GM23248 (cell line): ENCODE data around the gene LOXHD1. TPM values are rescaled to one million over a fixed set of nuclear protein-coding genes. Genes with fewer than 3 reads are reported as not detected.

Experiments
- DNase-seq: peaks from one replicate; pipeline ENCODE4 v3.0.0-alpha.2; 2015
- H2AFZ ChIP-seq: fragments of 200-600 bp; sonication (generic); 2 replicates; pipeline ENCODE4 v1.6.1; 2016; ENCODE audit warnings: antibody characterized with exemption
- H3F3A ChIP-seq: fragments of 200-600 bp; sonication (generic); 2 replicates; pipeline ENCODE4 v1.6.1; 2016; ENCODE audit warnings: mild to moderate bottlenecking, antibody characterized with exemption, mixed run types; ENCODE audit not compliant: insufficient read depth
- H3K27ac ChIP-seq: fragments of 200-600 bp; sonication (generic); 2 replicates; pipeline ENCODE4 v1.5.1; 2016; ENCODE audit warnings: mild to moderate bottlenecking
- H3K27me3 ChIP-seq: fragments of 200-600 bp; sonication (generic); replicated peaks from 2 replicates; pipeline ENCODE4 v1.6.1; 2016; ENCODE audit warnings: mild to moderate bottlenecking; ENCODE audit not compliant: insufficient read depth
- H3K36me3 ChIP-seq: fragments of 200-600 bp; sonication (generic); 2 replicates; pipeline ENCODE4 v1.6.1; 2016; ENCODE audit warnings: low read depth, mild to moderate bottlenecking
- H3K4me1 ChIP-seq: fragments of 200-600 bp; sonication (generic); 2 replicates; pipeline ENCODE4 v1.6.1; 2016; ENCODE audit warnings: mild to moderate bottlenecking; ENCODE audit not compliant: insufficient read depth
- H3K4me2 ChIP-seq: fragments of 200-600 bp; sonication (generic); one replicate; pipeline ENCODE4 v1.6.1; 2016; ENCODE audit warnings: mild to moderate bottlenecking; ENCODE audit not compliant: unreplicated experiment
- H3K4me3 ChIP-seq: fragments of 200-600 bp; sonication (generic); 2 replicates; pipeline ENCODE4 v1.5.1; 2016; ENCODE audit warnings: mild to moderate bottlenecking
- H3K79me2 ChIP-seq: fragments of 200-600 bp; sonication (generic); 2 replicates; pipeline ENCODE4 v1.6.1; 2016; ENCODE audit warnings: mild to moderate bottlenecking; ENCODE audit not compliant: insufficient read depth
- H3K9ac ChIP-seq: fragments of 200-600 bp; sonication (generic); 2 replicates; pipeline ENCODE4 v1.6.1; 2016; ENCODE audit warnings: mild to moderate bottlenecking
- H3K9me2 ChIP-seq: fragments of 200-600 bp; sonication (generic); 2 replicates; pipeline ENCODE4 v1.6.1; 2016; ENCODE audit warnings: mixed run types, mild to moderate bottlenecking, moderate library complexity; ENCODE audit not compliant: insufficient read depth
- H3K9me3 ChIP-seq: fragments of 200-600 bp; sonication (generic); one replicate; pipeline ENCODE4 v1.6.1; 2017; ENCODE audit warnings: low read depth
- H4K20me1 ChIP-seq: fragments of 200-600 bp; sonication (generic); 2 replicates; pipeline ENCODE4 v1.6.0; 2016; ENCODE audit not compliant: insufficient read depth
- EZH2 ChIP-seq: fragments of 200-600 bp; sonication (generic); IDR thresholded peaks from 2 replicates; pipeline ENCODE4 v1.6.1; 2018; ENCODE audit warnings: antibody characterized with exemption, mild to moderate bottlenecking; ENCODE audit not compliant: insufficient read depth, poor library complexity, severe bottlenecking
- EZH2phosphoT487 ChIP-seq: fragments of 200-600 bp; sonication (generic); IDR thresholded peaks from 2 replicates; pipeline ENCODE4 v1.6.1; 2018; ENCODE audit warnings: antibody characterized with exemption, moderate library complexity, mild to moderate bottlenecking, low read depth; ENCODE audit not compliant: insufficient read depth
- WGBS, 2 experiments: methylation state at CpG; one replicate each; pipeline ENCODE4 v1.1.6; 2015 to 2017; ENCODE audit warnings: low lambda C conversion rate in 2 of 2, low coverage in 1 of 2; ENCODE audit errors: missing lambda C conversion rate in 2 of 2; 5-methylcytosine and 5-hydroxymethylcytosine counted together
- in situ Hi-C: fragments of 300-500 bp; cut with MboI; formaldehyde crosslinking; loops from 2 replicates; pipeline ENCODE4 v1.15.0; 2020
- polyA plus RNA-seq: library from polyadenylated mRNA; unstranded; fragments of >200 nt; fragmentation: Nextera tagmentation; extraction: Ambion mirVana; gene quantifications from 2 replicates; pipeline ENCODE4 v1.2.1, GENCODE V29; 2016
- total RNA-seq: library from RNA; depleted of rRNA; stranded (reverse); fragments of >200 nt; shearing (Covaris generic); gene quantifications from 2 replicates; pipeline ENCODE4 v1.2.3, GENCODE V29; 2014

LOXHD1 gene
- total and polyA plus RNA-seq, 2 experiments from 2014 or later, result not detected

DNA sequence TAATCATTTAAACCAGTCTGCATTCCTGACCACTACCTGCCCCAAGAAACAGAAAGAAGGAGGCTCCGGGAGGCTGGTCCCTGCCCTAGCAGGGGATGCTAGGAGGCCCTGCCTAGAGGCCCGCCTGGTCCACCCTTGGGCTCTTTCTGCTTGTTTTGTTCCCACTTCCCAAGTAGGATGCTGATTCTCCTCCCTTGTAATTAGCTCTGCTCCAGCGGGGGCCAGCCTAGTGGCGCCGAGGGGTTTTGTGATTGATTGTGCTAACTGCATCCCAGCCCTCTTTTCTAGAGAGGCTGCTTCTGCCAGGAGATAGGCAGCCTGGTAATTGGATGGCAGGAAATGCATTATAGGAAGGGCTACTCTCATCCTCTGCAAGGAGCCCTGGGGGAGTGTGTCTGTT is 220.0 kb downstream of the LOXHD1 start:
- H3K9ac ChIP-seq, result no peak overlapping the region
- H3K9me2 ChIP-seq, result no peaks in the 10 kb centered on the region
- H3K36me3 ChIP-seq, result no peaks in the 10 kb centered on the region
- H3K9me3 ChIP-seq, result no peaks in the 10 kb centered on the region
- whole genome bisulfite sequencing, 2 experiments, result 58 to 68% methylated on average over 5 of the region's 5 CpGs
- no peaks in the 10 kb centered on the region for H3K27me3 ChIP-seq
- H2AFZ ChIP-seq, result no peak overlapping the region
- TF ChIP-seq EZH2phosphoT487, result no peak
- no peak for DNase-seq
- in situ Hi-C loops, result no loop called here
- H3K4me1 ChIP-seq, result no peaks in the 10 kb centered on the region
- H3K27ac ChIP-seq, result no peak overlapping the region
- H3F3A ChIP-seq, result no peaks in the 10 kb centered on the region
- no peak overlapping the region for H3K4me3 ChIP-seq
- H4K20me1 ChIP-seq, result no peaks in the 10 kb centered on the region
- H3K79me2 ChIP-seq, result no peaks in the 10 kb centered on the region
- no peak overlapping the region for H3K4me2 ChIP-seq

- Histone ChIP-seq H3K36me3 (no peaks in the 10 kb centered on the region), H3K27ac (no peak overlapping the region), H4K20me1 (no peaks in the 10 kb centered on the region), H2AFZ (no peak overlapping the region), H3K9ac (no peak overlapping the region), H3K79me2 (no peaks in the 10 kb centered on the region), H3K4me1 (no peaks in the 10 kb centered on the region), H3K4me2 (no peak overlapping the region), H3K4me3 (no peak overlapping the region), H3K9me2 (no peaks in the 10 kb centered on the region), H3K27me3 (no peaks in the 10 kb centered on the region), H3F3A (no peaks in the 10 kb centered on the region), H3K9me3 (no peaks in the 10 kb centered on the region)
- in situ Hi-C loops, result no loop called here
- DNase-seq, result no peak
- 2 to 8% methylated on average over 2 of the region's 2 CpGs for WGBS, 2 experiments
- TF ChIP-seq EZH2phosphoT487 (no peak), EZH2 (no peak)
Observed at GRCh38 chr18:46436621-46437020, 220.4 kb downstream of the LOXHD1 start.

DNA sequence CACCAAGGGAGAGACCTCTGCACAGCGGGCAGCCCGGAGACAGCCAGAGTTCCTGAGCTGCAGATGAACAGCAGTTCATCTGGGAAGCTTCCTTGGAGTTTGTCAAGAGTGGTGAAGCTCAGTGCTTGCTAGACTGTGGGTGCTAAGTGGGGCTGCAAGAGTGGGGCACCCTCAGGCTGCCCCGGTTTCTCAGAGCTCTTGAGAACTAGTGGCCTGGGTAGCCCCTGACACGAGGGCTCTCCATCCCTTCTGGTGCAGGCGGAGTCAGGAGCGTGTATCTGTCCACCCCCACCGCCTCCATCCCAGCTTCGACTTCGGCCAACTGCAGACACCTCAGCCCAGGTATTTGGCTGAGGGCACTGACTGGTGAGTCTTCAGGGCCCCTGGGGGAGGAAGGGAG is 222.0 kb downstream of the LOXHD1 start:
- Histone ChIP-seq H3K9me2 (no peaks in the 10 kb centered on the region), H3K4me3 (no peak overlapping the region), H3K9ac (no peak overlapping the region), H3K36me3 (no peaks in the 10 kb centered on the region), H3K9me3 (no peaks in the 10 kb centered on the region), H3K79me2 (no peaks in the 10 kb centered on the region), H3K4me1 (no peaks in the 10 kb centered on the region), H2AFZ (no peak overlapping the region), H3K27me3 (no peaks in the 10 kb centered on the region), H3K27ac (no peak overlapping the region), H3F3A (no peaks in the 10 kb centered on the region), H4K20me1 (no peaks in the 10 kb centered on the region), H3K4me2 (no peak overlapping the region)
- TF ChIP-seq EZH2phosphoT487 (no peak), EZH2 (no peak)
- in situ Hi-C loops, result no loop called here
- DNase-seq, result no peak
- 52 to 62% methylated on average over 9 of the region's 9 CpGs for WGBS, 2 experiments

DNA sequence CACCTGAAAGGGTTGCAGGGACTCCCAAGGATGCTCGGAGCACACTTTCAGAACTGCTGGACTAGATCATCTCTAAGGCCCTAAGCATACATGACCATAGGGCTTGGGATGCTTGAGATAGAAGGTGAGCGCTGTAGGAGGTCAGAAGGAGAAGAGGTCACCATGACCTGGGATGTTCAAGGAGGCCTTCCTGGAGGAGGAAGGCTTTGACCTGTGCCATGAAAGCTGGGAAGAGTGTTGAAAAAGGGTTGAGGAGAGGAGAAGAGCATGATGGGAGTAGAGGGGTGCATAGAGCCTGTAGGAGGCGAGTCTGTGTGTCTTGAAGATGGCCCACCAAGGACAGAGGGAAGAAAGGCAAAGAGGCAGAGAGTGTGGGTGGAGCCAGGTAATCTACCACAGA is 222.4 kb downstream of the LOXHD1 start:
- Histone ChIP-seq H2AFZ (no peak overlapping the region), H3K79me2 (no peaks in the 10 kb centered on the region), H3K9me2 (no peaks in the 10 kb centered on the region), H3F3A (no peaks in the 10 kb centered on the region), H3K27ac (no peak overlapping the region), H3K9me3 (no peaks in the 10 kb centered on the region), H3K36me3 (no peaks in the 10 kb centered on the region), H4K20me1 (no peaks in the 10 kb centered on the region), H3K4me2 (no peak overlapping the region), H3K4me1 (no peaks in the 10 kb centered on the region), H3K4me3 (no peak overlapping the region), H3K9ac (no peak overlapping the region), H3K27me3 (no peaks in the 10 kb centered on the region)
- DNase-seq, result no peak
- WGBS, 2 experiments, result 54 to 56% methylated on average over 3 of the region's 3 CpGs
- in situ Hi-C loops, result no loop called here
- TF ChIP-seq EZH2phosphoT487, result no peak
- no peak for TF ChIP-seq EZH2
